Activated CD4-positive, alpha-beta T cell treated with anti-CD3 and anti-CD28 coated beads for 4 hours (primary cell): ENCODE measurements around the gene GUCY2F.

Source experiments
- DNase-seq, 2 donors: peaks; one replicate each; pipeline ENCODE4 v3.0.0-alpha.2; 2020

The GUCY2F gene

GRCh38 chrX:109392895-109393294, 89.0 kb downstream of the GUCY2F start:
- DNase-seq: no peak

- DNase-seq: no peak
These were observed 91.3 kb downstream of the GUCY2F start for GRCh38 chrX:109390556-109390955.

GRCh38 chrX:109389917-109390316, 92.0 kb downstream of the GUCY2F start:
- DNase-seq: no peak

DNA sequence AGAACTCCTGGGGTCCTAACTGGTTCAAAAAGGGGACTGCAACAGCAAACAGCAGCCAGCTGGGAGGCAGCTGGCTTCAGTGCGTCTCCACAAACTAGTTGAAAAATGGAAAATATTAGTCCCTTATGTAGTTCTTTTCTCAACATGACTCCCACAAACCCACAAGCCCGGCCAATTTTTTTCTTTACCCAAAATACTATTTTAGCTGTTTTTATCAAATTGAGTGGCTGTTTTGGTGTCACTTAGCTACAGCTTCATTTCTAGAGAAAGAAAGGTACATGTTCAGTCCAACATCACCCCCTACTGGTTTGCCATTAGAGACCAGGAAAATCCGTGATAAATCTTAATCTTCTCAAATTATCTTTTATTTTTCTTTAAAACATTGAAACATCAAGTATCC, 97.2 kb downstream of the GUCY2F start:
- DNase-seq: no peak

DNA sequence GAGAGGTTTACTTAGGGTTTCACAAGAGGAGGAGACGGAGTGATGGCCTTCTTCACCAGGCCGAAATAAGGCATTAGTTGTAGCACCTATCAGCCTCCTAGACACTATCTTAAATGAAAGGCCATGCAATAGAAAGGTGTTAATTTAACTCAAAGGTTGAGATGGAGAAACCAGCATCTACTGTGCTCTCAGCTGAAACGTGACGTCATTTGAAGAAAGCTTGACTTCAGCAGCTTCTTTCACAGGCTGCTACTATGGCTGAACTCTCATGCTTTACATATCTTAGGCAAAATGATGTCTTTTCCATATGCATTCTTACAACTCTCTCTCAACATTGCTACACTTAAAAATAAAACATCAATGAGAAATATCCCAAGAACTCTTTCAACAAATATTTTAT, 99.6 kb downstream of the GUCY2F start:
- no peak for DNase-seq

DNA sequence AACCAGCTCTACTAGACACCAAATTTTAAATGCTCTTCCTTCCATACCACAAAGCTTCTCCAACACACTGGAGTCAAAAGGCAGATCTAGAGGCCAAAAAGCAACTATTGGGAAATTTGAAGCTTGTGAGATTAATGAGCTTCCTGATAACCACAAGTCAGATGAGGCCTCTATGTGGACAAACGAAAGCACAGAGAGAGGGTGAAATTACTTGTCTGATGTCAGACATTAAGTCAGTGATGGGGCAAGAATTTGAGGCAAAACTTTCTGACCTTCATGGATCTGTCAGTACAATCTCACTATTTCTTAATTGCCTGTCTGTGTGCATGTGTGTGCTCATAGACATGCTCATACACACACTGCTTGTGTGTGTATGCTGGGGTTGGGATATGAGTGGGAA, 103.6 kb downstream of the GUCY2F start:
- no peak for DNase-seq

GRCh38 chrX:109374262-109374960, 107.5 kb downstream of the GUCY2F start:
- DNase-seq: no peak

- no peak for DNase-seq
These were observed 108.4 kb downstream of the GUCY2F start for GRCh38 chrX:109373468-109373867.

DNA sequence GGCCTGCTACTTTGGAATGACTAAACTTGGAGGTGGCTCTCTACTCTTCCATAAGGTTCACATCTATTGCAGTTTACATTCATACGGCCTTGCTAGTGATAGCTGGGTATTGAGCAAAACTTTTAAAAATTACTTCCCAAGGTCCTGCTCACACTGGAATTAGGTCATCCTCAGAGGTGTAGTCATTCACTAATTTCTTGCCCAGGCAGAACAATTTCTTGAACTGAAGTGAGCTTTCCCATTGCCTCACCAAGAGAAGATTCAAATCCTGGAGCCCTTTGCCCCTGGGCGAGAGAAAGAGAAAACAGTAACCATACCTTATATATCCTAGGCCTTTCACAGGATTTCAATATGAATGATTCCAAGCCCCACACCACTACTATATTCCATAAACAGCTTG, 109.2 kb downstream of the GUCY2F start:
- no peak for DNase-seq

DNA sequence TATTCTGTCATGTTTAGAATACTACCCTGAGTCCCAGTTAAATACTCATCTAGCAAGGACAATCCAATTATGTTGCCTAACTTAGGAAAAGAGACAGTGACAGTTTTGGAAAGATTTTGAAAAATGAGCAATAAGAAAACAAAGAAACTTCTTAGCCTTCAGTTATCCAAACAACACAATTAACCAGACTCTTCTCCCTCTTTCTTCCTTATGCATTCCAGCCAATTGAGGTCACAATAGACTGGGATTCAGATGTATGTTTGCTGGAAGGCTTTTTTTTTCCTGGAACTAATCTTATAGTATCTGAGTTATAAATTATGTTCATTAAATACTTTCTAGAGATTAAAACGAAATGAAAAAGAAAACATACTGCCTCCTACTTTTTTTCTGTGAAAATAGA, 109.6 kb downstream of the GUCY2F start:
- no peak for DNase-seq

DNA sequence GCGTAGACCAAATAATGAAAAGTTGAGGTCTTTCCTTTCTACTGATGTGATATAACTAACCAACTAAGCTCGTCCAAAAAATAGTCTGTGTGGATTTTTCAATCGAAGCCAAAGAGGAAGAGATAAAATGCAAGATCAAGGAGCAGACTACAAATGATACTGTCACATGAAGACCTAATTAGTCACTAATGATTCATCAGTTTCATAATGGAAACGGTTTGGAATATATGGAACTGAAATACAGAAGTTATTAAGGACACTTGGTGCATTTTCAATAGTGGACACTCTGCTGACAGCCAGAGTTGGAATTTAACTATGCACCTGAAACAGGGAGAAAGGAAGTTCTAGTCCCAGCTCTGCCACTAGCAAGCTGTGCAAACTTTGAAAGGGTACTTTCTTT, 119.8 kb downstream of the GUCY2F start:
- DNase-seq: no peak

DNA sequence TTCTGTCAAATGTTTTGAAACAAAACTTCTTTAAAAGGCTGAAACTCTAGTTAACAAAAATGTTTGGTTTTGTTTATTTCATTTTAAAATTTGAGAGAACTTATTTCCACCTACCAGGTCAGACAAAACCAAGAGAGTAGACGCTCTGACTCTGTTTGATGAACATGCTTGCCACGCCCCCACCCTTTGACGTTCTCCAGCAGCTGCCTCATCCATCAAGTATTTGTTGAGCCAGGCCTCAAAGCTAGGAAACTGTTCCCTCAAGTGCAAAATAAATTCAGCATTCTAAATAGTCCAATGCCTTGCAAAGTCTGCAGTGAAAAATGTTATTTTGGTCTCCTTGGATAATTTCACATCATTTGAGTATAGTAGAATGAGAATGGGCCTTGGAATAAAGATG, 121.6 kb downstream of the GUCY2F start:
- no peak for DNase-seq

- no peak for DNase-seq
These were observed 124.2 kb downstream of the GUCY2F start for GRCh38 chrX:109357706-109358105.

DNA sequence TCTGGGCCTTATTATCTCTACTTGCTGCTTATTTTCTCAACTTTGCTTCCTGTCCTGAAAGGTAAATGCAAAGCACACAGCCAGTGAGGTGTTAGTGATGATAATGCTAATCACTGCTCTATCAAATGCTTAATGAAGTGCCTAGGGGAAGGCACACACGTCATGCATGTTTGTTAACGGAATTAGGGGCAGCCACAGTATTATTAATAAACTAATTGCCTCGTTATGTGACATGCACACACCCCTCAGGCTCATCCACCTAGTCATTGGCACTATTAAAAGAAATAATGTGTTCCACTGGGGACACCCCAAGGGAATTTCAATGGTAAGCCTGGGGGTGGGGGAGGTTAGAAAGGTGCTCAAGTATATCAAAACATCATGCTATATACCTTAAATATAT, 125.2 kb downstream of the GUCY2F start:
- DNase-seq: no peak

GRCh38 chrX:109352066-109352588, 129.8 kb downstream of the GUCY2F start:
- no peak for DNase-seq

- no peak for DNase-seq
These were observed 130.3 kb downstream of the GUCY2F start for GRCh38 chrX:109351557-109351956.

GRCh38 chrX:109350551-109350950, 131.3 kb downstream of the GUCY2F start:
- DNase-seq: no peak

GRCh38 chrX:109350051-109350450, 131.8 kb downstream of the GUCY2F start:
- no peak for DNase-seq

- no peak for DNase-seq
These were observed 134.3 kb downstream of the GUCY2F start for GRCh38 chrX:109347632-109348031.

DNA sequence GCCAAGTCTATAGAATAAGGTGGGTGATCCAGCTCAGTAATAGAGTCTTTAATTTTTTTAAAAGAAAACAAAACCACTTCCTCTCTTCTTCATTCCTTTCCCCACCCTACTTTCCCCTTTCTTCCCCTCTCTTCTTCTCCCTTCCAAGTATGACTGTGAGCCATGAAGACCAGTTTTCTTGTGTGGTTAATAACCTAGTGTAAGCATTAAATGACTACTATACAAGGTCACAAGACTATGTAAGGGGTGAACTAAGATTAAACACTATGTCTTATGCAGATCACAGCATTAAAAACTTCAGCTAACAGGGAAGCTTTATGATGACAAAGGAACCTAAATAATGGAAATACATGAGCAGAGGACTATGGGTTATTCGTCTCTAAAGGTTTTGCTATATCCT, 135.4 kb downstream of the GUCY2F start:
- no peak for DNase-seq

GRCh38 chrX:109345856-109346255, 136.0 kb downstream of the GUCY2F start:
- DNase-seq: no peak

DNA sequence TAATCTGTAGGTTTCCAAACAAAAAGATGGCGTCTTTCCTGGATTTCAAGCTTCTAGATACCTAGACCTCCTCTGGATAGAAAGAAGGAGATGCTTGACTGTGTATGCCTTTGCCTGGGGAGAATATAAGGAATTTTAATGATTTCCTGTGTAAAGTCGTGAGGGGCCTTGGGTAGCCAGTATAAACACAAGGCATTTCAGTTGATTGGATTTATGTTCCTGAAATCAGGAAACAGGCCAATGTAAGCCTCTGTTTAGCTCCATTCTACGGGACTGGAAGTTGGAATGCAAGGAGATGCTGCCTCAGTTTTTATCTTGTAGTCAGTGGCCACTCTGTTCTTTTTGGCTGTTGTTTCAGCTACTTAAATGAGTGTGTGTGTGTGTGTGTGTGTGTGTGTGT, 137.2 kb downstream of the GUCY2F start:
- DNase-seq: no peak

GRCh38 chrX:109344101-109344500, 137.8 kb downstream of the GUCY2F start:
- no peak for DNase-seq

- DNase-seq: no peak
These were observed 138.2 kb downstream of the GUCY2F start for GRCh38 chrX:109343671-109344070.

- DNase-seq: no peak
These were observed 145.7 kb downstream of the GUCY2F start for GRCh38 chrX:109336141-109336540.
